WTC11 (cell line): ENCODE data around the gene BMS1.
"Not testable (repeated sequence)": the region's sequence is repeated elsewhere in the genome, so short reads cannot be mapped to it uniquely, and the experiment has no call there.

ENCODE experiments used
- ATF1 ChIP-seq: sonication (generic); formaldehyde crosslinking; IDR thresholded peaks from 2 replicates; pipeline ENCODE4 v1.8.1; 2023; ENCODE audit warnings: mild to moderate bottlenecking, moderate library complexity, missing genetic modification reagents
- ATF2 ChIP-seq: sonication (generic); formaldehyde crosslinking; IDR thresholded peaks from 2 replicates; pipeline ENCODE4 v1.8.1; 2022; ENCODE audit warnings: low read depth, missing genetic modification reagents, borderline replicate concordance
- ATF6 ChIP-seq: sonication (generic); formaldehyde crosslinking; IDR thresholded peaks from 2 replicates; pipeline ENCODE4 v1.8.1; 2023; ENCODE audit warnings: mild to moderate bottlenecking, missing genetic modification reagents
- CTCF ChIP-seq: fragments of 200-600 bp; IDR thresholded peaks from 2 replicates; pipeline ENCODE4 v1.8.0; 2022; ENCODE audit warnings: antibody characterized with exemption
- EMX1 ChIP-seq: fragments of 250-450 bp; sonication (Bioruptor Pico); IDR thresholded peaks from 2 replicates; pipeline ENCODE4 v1.8.0; 2021; ENCODE audit warnings: mild to moderate bottlenecking
- FOXJ3 ChIP-seq: sonication (generic); formaldehyde crosslinking; IDR thresholded peaks from 2 replicates; pipeline ENCODE4 v1.9.0; 2021; ENCODE audit warnings: missing genetic modification reagents, mild to moderate bottlenecking, borderline replicate concordance
- FOXK1 ChIP-seq: sonication (generic); formaldehyde crosslinking; IDR thresholded peaks from 2 replicates; pipeline ENCODE4 v1.8.0; 2022; ENCODE audit warnings: mild to moderate bottlenecking, moderate library complexity, missing genetic modification reagents
- MAX ChIP-seq: sonication (generic); formaldehyde crosslinking; IDR thresholded peaks from 2 replicates; pipeline ENCODE4 v1.8.0; 2022; ENCODE audit warnings: mild to moderate bottlenecking, missing genetic modification reagents
- SMAD4 ChIP-seq: sonication (generic); formaldehyde crosslinking; IDR thresholded peaks from 2 replicates; pipeline ENCODE4 v1.8.0; 2022; ENCODE audit warnings: mild to moderate bottlenecking, missing genetic modification reagents

- TF ChIP-seq ATF6 (CRISPR knock-in tag); ATF1 (CRISPR knock-in tag); CTCF; ATF2 (CRISPR knock-in tag); EMX1 (CRISPR knock-in tag); MAX (CRISPR knock-in tag); FOXK1; FOXJ3 (CRISPR knock-in tag); SMAD4 (CRISPR knock-in tag): not testable (repeated sequence)
Observed at GRCh38 chr10:42826759-42827158, 44.2 kb downstream of the BMS1 start.
